HepG2 (cell line): Measurements from ENCODE around the gene KHK. TPM values are rescaled to one million over a fixed set of nuclear protein-coding genes. Genes with fewer than 3 reads are reported as not detected.

Experiments used
- GMEB2 ChIP-seq: IDR thresholded peaks from 2 replicates; pipeline ENCODE4 v1.6.1; 2016; ENCODE audit warnings: missing biosample characterization, missing genetic modification reagents, low read depth
- PITX1 ChIP-seq: sonication (generic); formaldehyde crosslinking; IDR thresholded peaks from 2 replicates; pipeline ENCODE4 v1.5.1; 2020; ENCODE audit warnings: mild to moderate bottlenecking, missing genetic modification reagents
- RFXANK ChIP-seq: IDR thresholded peaks from 2 replicates; pipeline ENCODE4 v1.6.1; 2016
- SP140L ChIP-seq: sonication (generic); formaldehyde crosslinking; IDR thresholded peaks from 2 replicates; pipeline ENCODE4 v1.4.0; 2020; ENCODE audit warnings: missing genetic modification reagents, borderline replicate concordance
- TFE3 ChIP-seq: IDR thresholded peaks from 2 replicates; pipeline ENCODE4 v1.6.1; 2016
- ZNF251 ChIP-seq: sonication (generic); formaldehyde crosslinking; IDR thresholded peaks from 2 replicates; pipeline ENCODE4 v1.9.0; 2021; ENCODE audit warnings: mild to moderate bottlenecking, missing genetic modification reagents
- ZNF335 ChIP-seq: sonication (generic); formaldehyde crosslinking; IDR thresholded peaks from 2 replicates; pipeline ENCODE4 v1.4.0; 2020; ENCODE audit warnings: missing genetic modification reagents
- ZNF337 ChIP-seq: sonication (generic); formaldehyde crosslinking; IDR thresholded peaks from 2 replicates; pipeline ENCODE4 v1.5.1; 2020; ENCODE audit warnings: missing genetic modification reagents, low read depth, mild to moderate bottlenecking, borderline replicate concordance
- ZNF557 ChIP-seq: sonication (generic); formaldehyde crosslinking; IDR thresholded peaks from 2 replicates; pipeline ENCODE4 v1.4.0; 2020; ENCODE audit warnings: missing genetic modification reagents
- ZNF703 ChIP-seq: sonication (generic); formaldehyde crosslinking; IDR thresholded peaks from 2 replicates; pipeline ENCODE4 v1.5.1; 2020; ENCODE audit warnings: missing genetic modification reagents, mild to moderate bottlenecking, moderate library complexity, borderline replicate concordance
- polyA plus RNA-seq, 8 experiments: library from polyadenylated mRNA; depleted of rRNA in 3 of 8; stranded (reverse) in 7 of 8; unstranded in 1 of 8; fragments of >200 nt; fragmentation: Illumina TruSeq in 4 of 8; extraction: Trizol in 4 of 8; gene quantifications; 2 replicates each; pipeline versions ENCODE4 v1.2.1 to v1.2.3, GENCODE V29; 2011 to 2016; ENCODE audit warnings: low read depth in 4 of 8, missing spikeins in 1 of 8, mixed read lengths in 1 of 8; ENCODE audit not compliant: insufficient read depth in 1 of 8
- total RNA-seq, 5 experiments: library from RNA; depleted of rRNA; stranded (reverse); fragments of >200 nt; fragmentation: Illumina TruSeq; extraction: Trizol; gene quantifications; 2 replicates each; pipeline ENCODE4 v1.2.3, GENCODE V29; 2016; ENCODE audit warnings: low read depth in 1 of 5
- TF ChIP-seq, protein P1 (sequence below): sonication (generic); formaldehyde crosslinking; IDR thresholded peaks from 2 replicates; pipeline ENCODE4 v1.4.0; 2020; ENCODE audit warnings: missing genetic modification reagents, borderline replicate concordance
- TF ChIP-seq, protein P2 (sequence below): fragments of 450-650 bp; IDR thresholded peaks from 2 replicates; pipeline ENCODE4 v1.6.1; 2017; ENCODE audit warnings: mild to moderate bottlenecking
- TF ChIP-seq, protein P3 (sequence below): IDR thresholded peaks from 2 replicates; pipeline ENCODE4 v1.6.1; 2016; ENCODE audit warnings: missing compliant biosample characterization, missing genetic modification reagents, borderline replicate concordance
- TF ChIP-seq, protein P4 (sequence below): sonication (generic); formaldehyde crosslinking; IDR thresholded peaks from 2 replicates; pipeline ENCODE4 v1.4.0; 2020; ENCODE audit warnings: missing genetic modification reagents

Gene KHK
- total and polyA plus RNA-seq, 2 of the 13 experiments (the other 11 are each of a cell fraction or from before 2014, with no cell fraction given): 40.9 to 99.2 TPM

DNA sequence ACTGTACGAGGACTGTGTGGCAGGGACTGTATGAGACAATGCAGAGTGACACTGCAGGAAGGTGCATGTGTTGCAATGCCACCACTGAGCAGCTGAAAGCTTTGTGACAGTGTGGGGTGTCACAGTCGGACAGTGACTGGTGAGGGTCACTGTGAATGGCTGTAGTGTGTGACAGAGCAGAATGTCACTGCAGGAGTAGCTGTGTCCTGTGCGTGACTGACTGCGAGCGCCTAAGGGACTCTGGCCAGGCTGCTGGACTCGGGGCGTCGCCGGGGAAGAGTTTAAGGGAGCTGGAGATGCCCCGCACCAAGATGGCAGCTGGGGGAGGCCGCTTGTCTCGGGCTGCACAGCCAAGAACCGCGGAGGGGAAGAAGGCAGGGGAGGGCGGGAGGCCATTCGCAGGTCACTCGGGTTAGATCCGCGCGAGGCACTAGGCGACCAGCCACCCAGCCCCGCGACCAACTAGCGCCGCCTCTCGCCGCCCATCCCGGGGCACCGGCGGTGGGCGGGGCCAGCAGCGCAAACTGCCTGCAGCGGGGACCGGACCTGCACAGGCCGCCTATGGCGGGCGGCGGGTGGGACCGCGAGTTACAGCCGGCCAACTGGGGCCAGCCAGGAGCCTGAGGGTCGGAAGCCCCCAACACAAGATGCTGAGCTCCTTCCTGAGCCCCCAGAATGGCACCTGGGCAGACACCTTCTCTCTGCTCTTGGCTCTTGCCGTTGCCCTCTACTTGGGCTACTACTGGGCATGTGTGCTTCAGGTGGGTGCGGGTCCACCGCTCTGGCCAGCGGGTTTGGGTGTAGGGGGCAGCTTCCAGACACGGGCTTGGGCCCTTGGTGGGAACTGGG, 37.0 kb downstream of the KHK start, which contains the start of gene ABHD1 (continued):
- TF ChIP-seq GMEB2 (CRISPR knock-in tag) (no peak), ZNF337 (CRISPR knock-in tag) (no peak), ZNF703 (CRISPR knock-in tag) (no peak), ZNF557 (CRISPR knock-in tag) (no peak), RFXANK (CRISPR knock-in tag) (no peak), SP140L (CRISPR knock-in tag) (no peak), ZNF335 (CRISPR knock-in tag) (0 out of 2 replicates have a peak, but pooled peaks have one; percentile 40), PITX1 (CRISPR knock-in tag) (0 out of 2 replicates have a peak, but pooled peaks have one; percentile 64), ZNF251 (no peak), TFE3 (0 out of 2 replicates have a peak, but pooled peaks have one; percentile 20)
- TF ChIP-seq, protein P1, sequence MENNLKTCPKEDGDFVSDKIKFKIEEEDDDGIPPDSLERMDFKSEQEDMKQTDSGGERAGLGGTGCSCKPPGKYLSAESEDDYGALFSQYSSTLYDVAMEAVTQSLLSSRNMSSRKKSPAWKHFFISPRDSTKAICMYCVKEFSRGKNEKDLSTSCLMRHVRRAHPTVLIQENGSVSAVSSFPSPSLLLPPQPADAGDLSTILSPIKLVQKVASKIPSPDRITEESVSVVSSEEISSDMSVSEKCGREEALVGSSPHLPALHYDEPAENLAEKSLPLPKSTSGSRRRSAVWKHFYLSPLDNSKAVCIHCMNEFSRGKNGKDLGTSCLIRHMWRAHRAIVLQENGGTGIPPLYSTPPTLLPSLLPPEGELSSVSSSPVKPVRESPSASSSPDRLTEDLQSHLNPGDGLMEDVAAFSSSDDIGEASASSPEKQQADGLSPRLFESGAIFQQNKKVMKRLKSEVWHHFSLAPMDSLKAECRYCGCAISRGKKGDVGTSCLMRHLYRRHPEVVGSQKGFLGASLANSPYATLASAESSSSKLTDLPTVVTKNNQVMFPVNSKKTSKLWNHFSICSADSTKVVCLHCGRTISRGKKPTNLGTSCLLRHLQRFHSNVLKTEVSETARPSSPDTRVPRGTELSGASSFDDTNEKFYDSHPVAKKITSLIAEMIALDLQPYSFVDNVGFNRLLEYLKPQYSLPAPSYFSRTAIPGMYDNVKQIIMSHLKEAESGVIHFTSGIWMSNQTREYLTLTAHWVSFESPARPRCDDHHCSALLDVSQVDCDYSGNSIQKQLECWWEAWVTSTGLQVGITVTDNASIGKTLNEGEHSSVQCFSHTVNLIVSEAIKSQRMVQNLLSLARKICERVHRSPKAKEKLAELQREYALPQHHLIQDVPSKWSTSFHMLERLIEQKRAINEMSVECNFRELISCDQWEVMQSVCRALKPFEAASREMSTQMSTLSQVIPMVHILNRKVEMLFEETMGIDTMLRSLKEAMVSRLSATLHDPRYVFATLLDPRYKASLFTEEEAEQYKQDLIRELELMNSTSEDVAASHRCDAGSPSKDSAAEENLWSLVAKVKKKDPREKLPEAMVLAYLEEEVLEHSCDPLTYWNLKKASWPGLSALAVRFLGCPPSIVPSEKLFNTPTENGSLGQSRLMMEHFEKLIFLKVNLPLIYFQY (CRISPR knock-in tag): no peak
- TF ChIP-seq, protein P2, sequence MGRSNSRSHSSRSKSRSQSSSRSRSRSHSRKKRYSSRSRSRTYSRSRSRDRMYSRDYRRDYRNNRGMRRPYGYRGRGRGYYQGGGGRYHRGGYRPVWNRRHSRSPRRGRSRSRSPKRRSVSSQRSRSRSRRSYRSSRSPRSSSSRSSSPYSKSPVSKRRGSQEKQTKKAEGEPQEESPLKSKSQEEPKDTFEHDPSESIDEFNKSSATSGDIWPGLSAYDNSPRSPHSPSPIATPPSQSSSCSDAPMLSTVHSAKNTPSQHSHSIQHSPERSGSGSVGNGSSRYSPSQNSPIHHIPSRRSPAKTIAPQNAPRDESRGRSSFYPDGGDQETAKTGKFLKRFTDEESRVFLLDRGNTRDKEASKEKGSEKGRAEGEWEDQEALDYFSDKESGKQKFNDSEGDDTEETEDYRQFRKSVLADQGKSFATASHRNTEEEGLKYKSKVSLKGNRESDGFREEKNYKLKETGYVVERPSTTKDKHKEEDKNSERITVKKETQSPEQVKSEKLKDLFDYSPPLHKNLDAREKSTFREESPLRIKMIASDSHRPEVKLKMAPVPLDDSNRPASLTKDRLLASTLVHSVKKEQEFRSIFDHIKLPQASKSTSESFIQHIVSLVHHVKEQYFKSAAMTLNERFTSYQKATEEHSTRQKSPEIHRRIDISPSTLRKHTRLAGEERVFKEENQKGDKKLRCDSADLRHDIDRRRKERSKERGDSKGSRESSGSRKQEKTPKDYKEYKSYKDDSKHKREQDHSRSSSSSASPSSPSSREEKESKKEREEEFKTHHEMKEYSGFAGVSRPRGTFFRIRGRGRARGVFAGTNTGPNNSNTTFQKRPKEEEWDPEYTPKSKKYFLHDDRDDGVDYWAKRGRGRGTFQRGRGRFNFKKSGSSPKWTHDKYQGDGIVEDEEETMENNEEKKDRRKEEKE: no peak
- TF ChIP-seq, protein P3, sequence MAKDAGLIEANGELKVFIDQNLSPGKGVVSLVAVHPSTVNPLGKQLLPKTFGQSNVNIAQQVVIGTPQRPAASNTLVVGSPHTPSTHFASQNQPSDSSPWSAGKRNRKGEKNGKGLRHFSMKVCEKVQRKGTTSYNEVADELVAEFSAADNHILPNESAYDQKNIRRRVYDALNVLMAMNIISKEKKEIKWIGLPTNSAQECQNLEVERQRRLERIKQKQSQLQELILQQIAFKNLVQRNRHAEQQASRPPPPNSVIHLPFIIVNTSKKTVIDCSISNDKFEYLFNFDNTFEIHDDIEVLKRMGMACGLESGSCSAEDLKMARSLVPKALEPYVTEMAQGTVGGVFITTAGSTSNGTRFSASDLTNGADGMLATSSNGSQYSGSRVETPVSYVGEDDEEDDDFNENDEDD (CRISPR knock-in tag): no peak
- TF ChIP-seq, protein P4, sequence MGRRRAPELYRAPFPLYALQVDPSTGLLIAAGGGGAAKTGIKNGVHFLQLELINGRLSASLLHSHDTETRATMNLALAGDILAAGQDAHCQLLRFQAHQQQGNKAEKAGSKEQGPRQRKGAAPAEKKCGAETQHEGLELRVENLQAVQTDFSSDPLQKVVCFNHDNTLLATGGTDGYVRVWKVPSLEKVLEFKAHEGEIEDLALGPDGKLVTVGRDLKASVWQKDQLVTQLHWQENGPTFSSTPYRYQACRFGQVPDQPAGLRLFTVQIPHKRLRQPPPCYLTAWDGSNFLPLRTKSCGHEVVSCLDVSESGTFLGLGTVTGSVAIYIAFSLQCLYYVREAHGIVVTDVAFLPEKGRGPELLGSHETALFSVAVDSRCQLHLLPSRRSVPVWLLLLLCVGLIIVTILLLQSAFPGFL (CRISPR knock-in tag): no peak
